Liver (tissue), 9 donors: ENCODE data around the gene SCN8A. TPM values are rescaled to one million over a fixed set of nuclear protein-coding genes. Genes with fewer than 3 reads are reported as not detected.

Experiments
- DNase-seq: peaks from one replicate; pipeline ENCODE4 v3.0.0-alpha.2; 2017; ENCODE audit warnings: low spot score
- H3K27ac ChIP-seq, 2 donors: one replicate each; pipeline ENCODE4 v1.7.0; 2013; ENCODE audit warnings: inconsistent platforms in 2 of 2, low read length in 2 of 2, control low read depth in 1 of 2, low read depth in 1 of 2, mild to moderate bottlenecking in 1 of 2
- H3K27me3 ChIP-seq, 4 donors: one replicate each; pipeline versions ENCODE4 v1.6.1 to v1.7.0; 2013; ENCODE audit warnings: low read length in 3 of 4, inconsistent platforms in 1 of 4, mild to moderate bottlenecking in 1 of 4, moderate library complexity in 1 of 4; ENCODE audit not compliant: control insufficient read depth in 4 of 4, insufficient read depth in 4 of 4
- H3K36me3 ChIP-seq, 4 donors: one replicate each; pipeline versions ENCODE4 v1.6.1 to v1.7.0; 2013; ENCODE audit warnings: low read length in 3 of 4, mild to moderate bottlenecking in 3 of 4, low read depth in 1 of 4, moderate library complexity in 1 of 4; ENCODE audit not compliant: control insufficient read depth in 4 of 4, insufficient read depth in 3 of 4
- H3K4me1 ChIP-seq, 4 donors: one replicate each; pipeline versions ENCODE4 v1.6.1 to v1.7.0; 2013; ENCODE audit warnings: low read length in 3 of 4, mild to moderate bottlenecking in 3 of 4, moderate library complexity in 1 of 4; ENCODE audit not compliant: control insufficient read depth in 4 of 4, insufficient read depth in 4 of 4
- H3K4me3 ChIP-seq, 3 donors: one replicate each; pipeline versions ENCODE4 v1.6.1 to v1.7.0; 2013; ENCODE audit warnings: low read length in 3 of 3, control low read depth in 1 of 3, low read depth in 1 of 3, mild to moderate bottlenecking in 1 of 3
- H3K9ac ChIP-seq, 2 donors: one replicate each; pipeline ENCODE4 v1.7.0; 2013; ENCODE audit warnings: low read length in 2 of 2, mild to moderate bottlenecking in 2 of 2, moderate library complexity in 2 of 2, control low read depth in 1 of 2, low read depth in 1 of 2
- H3K9me3 ChIP-seq, 4 donors: one replicate each; pipeline versions ENCODE4 v1.6.1 to v1.7.0; 2013; ENCODE audit warnings: low read length in 3 of 4; ENCODE audit not compliant: control insufficient read depth in 4 of 4
- CTCF ChIP-seq: fragments of 150-350 bp; IDR thresholded peaks from 2 replicates; pipeline ENCODE4 v1.5.1; 2017; ENCODE audit warnings: improper control_type of control experiment, low read depth, low read length; ENCODE audit not compliant: missing input control
- EGR1 ChIP-seq, 2 donors: IDR thresholded peaks; 2 replicates each; pipeline ENCODE4 v1.6.1; 2016 to 2018; ENCODE audit warnings: antibody characterized with exemption in 2 of 2, low read depth in 2 of 2
- FOXA1 ChIP-seq: IDR thresholded peaks from 2 replicates; pipeline ENCODE4 v1.6.1; 2016; ENCODE audit warnings: antibody characterized with exemption
- FOXA2 ChIP-seq: IDR thresholded peaks from 2 replicates; pipeline ENCODE4 v1.6.1; 2016; ENCODE audit warnings: antibody characterized with exemption
- GABPA ChIP-seq, 2 donors: IDR thresholded peaks in 1 of 2; conservative IDR thresholded peaks in 1 of 2; 2 replicates each; pipeline ENCODE4 v1.6.1; 2016; ENCODE audit warnings: antibody characterized with exemption in 2 of 2, mild to moderate bottlenecking in 1 of 2, moderate library complexity in 1 of 2
- JUND ChIP-seq, 2 donors: IDR thresholded peaks; 2 replicates each; pipeline ENCODE4 v1.6.1; 2016; ENCODE audit warnings: antibody characterized with exemption in 2 of 2
- NR2F2 ChIP-seq: IDR thresholded peaks from 2 replicates; pipeline ENCODE4 v1.6.1; 2016; ENCODE audit warnings: antibody characterized with exemption
- RXRA ChIP-seq, 2 donors: IDR thresholded peaks; 2 replicates each; pipeline ENCODE4 v1.6.1; 2017 to 2018; ENCODE audit warnings: antibody characterized with exemption in 2 of 2, mild to moderate bottlenecking in 1 of 2
- SP1 ChIP-seq: IDR thresholded peaks from 2 replicates; pipeline ENCODE4 v1.6.1; 2018; ENCODE audit warnings: antibody characterized with exemption, mild to moderate bottlenecking
- TAF1 ChIP-seq: conservative IDR thresholded peaks from 2 replicates; pipeline ENCODE4 v1.6.1; 2016; ENCODE audit warnings: antibody characterized with exemption, mild to moderate bottlenecking
- YY1 ChIP-seq: IDR thresholded peaks from 2 replicates; pipeline ENCODE4 v1.6.1; 2016; ENCODE audit warnings: antibody characterized with exemption, mild to moderate bottlenecking
- ZBTB33 ChIP-seq: IDR thresholded peaks from 2 replicates; pipeline ENCODE4 v1.6.1; 2016; ENCODE audit warnings: antibody characterized with exemption
- WGBS: extraction: QIAGEN DNeasy Blood & Tissue Kit; methylation state at CpG from one replicate; pipeline ENCODE4 v1.1.7; 2013; 5-methylcytosine and 5-hydroxymethylcytosine counted together
- polyA plus RNA-seq, 2 donors: library from polyadenylated mRNA; stranded (reverse) in 1 of 2; unstranded in 1 of 2; fragments of 200-250 nt in 1 of 2; fragments of >200 nt in 1 of 2; fragmentation: Nextera tagmentation in 1 of 2; extraction: Ambion mirVana in 1 of 2; gene quantifications; one replicate each; pipeline versions ENCODE4 v1.2.1 to v1.2.3, GENCODE V29; 2013 to 2015
- total RNA-seq, 2 donors: library from RNA; depleted of rRNA; stranded (reverse); fragments of >200 nt; gene quantifications; one replicate each; pipeline ENCODE4 v1.2.3, GENCODE V29; 2014
- TF ChIP-seq, protein P1 (sequence below): IDR thresholded peaks from 2 replicates; pipeline ENCODE4 v1.6.1; 2016; ENCODE audit warnings: antibody characterized with exemption
- donor health status: healthy.
- donor health status: healthy.
- donor health status: healthy.
- donor health status: healthy.
- donor health status: healthy.

The SCN8A gene
- total and polyA plus RNA-seq, 4 donors: 0.84 to 12.7 (median 3.8) TPM

- TF ChIP-seq CTCF (no peak), JUND (IDR thresholded peaks at IDR 0.05) (no peak), GABPA (IDR thresholded peaks at IDR 0.05 in 1 of 2, conservative IDR thresholded peaks at IDR 0.05 in 1 of 2) (no peak), YY1 (no peak), EGR1 (IDR thresholded peaks at IDR 0.05; ENCODE audit: low read depth in 2 of 2) (no peak), NR2F2 (no peak), RXRA (IDR thresholded peaks at IDR 0.05) (no peak), ZBTB33 (no peak)
- TF ChIP-seq, protein P1, sequence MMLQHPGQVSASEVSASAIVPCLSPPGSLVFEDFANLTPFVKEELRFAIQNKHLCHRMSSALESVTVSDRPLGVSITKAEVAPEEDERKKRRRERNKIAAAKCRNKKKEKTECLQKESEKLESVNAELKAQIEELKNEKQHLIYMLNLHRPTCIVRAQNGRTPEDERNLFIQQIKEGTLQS: no peak
- H3K9me3 ChIP-seq: no peaks in the 10 kb centered on the region
- peak overlapping the region in 1 of 2 donors; percentile 46 for H3K27ac ChIP-seq
- no peaks in the 10 kb centered on the region for H3K36me3 ChIP-seq
- peaks cover 4 to 17% (median 13%) of the 10 kb centered on the region in 4 donors for H3K4me1 ChIP-seq
- H3K27me3 ChIP-seq: peaks cover 0 to 7% (median 0%) of the 10 kb centered on the region in 4 donors
- peak overlapping the region in 2 of 3 donors; percentile 10 to 84 for H3K4me3 ChIP-seq
- WGBS: 20% methylated on average over 59 of the region's 59 CpGs
- H3K9ac ChIP-seq: no peak overlapping the region
- DNase-seq: peak; percentile 62
These were observed 256.0 kb downstream of the SCN8A start for GRCh38 chr12:51846911-51847642.

DNA sequence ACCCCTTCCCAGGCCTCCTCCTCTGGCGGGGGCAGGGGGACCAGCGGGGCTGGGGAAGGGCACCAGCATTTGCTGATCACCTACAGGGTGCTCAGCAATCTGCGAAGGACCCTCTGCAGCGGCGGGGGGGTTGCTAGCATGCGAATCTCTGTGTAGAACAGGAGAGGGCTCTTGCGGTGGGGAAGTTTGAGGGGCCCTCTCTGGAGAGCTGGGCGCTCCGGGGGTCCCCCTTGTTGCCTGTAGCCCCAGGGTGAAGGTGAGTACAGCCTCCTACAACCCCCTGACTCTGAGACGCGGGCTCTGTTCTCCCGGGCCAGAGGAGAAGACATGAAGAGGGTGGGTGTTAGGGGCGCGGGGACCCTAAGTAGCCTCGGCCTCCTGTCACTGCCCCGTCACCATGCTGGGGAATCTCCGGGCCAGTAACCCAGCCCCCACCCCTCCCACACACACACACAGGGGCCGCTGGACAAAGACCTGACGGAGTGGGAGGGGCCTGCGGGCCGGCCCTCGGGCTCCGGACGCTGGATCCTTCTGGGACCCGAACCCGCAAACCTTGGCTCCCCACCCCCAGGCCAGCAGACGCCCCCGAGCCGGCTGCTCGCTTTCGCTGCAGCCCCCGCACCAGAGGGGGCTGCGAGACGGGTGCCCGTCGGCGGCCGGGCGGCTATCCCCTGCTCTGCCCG, 256.8 kb downstream of the SCN8A start:
- Histone ChIP-seq H3K4me3 (peak overlapping the region in 2 of 3 donors; percentile 45 to 84), H3K9ac (peak overlapping the region in 1 of 2 donors; percentile 48), H3K27ac (peak overlapping the region in 1 of 2 donors; percentile 50), H3K36me3 (no peaks in the 10 kb centered on the region), H3K4me1 (peaks cover 4 to 17% (median 13%) of the 10 kb centered on the region in 4 donors), H3K9me3 (no peaks in the 10 kb centered on the region), H3K27me3 (peaks cover 0 to 7% (median 0%) of the 10 kb centered on the region in 4 donors)
- peak; percentile 53 for DNase-seq
- 1% methylated on average over 40 of the region's 40 CpGs for WGBS
- TF ChIP-seq TAF1 (no peak), NR2F2 (no peak), FOXA2 (no peak), FOXA1 (no peak), SP1 (no peak)
- TF ChIP-seq, protein P1: no peak
